Fibroblast of lung (primary cell): ENCODE data around the gene ALDH1L1. TPM values are rescaled to one million over a fixed set of nuclear protein-coding genes. Genes with fewer than 3 reads are reported as not detected.

Experiments
- DNase-seq, 2 donors: peaks; one replicate each; pipeline versions ENCODE4 v3.0.0 to v3.0.0-alpha.2; 2010; ENCODE audit warnings: low read depth in 2 of 2
- H2AFZ ChIP-seq: 2 replicates; pipeline ENCODE4 v1.5.1; 2012; ENCODE audit warnings: low read length, control low read depth, inconsistent platforms
- H3K27ac ChIP-seq: 2 replicates; pipeline ENCODE4 v1.5.1; 2011; ENCODE audit warnings: low read length, control low read depth; ENCODE audit not compliant: insufficient read depth
- H3K27me3 ChIP-seq: 2 replicates; pipeline ENCODE4 v1.5.1; 2011; ENCODE audit warnings: mild to moderate bottlenecking, low read length; ENCODE audit not compliant: control insufficient read depth, insufficient read depth
- H3K36me3 ChIP-seq: 2 replicates; pipeline ENCODE4 v1.5.1; 2011; ENCODE audit warnings: low read length; ENCODE audit not compliant: control insufficient read depth, insufficient read depth
- H3K4me1 ChIP-seq: 2 replicates; pipeline ENCODE4 v1.5.1; 2011; ENCODE audit warnings: low read length; ENCODE audit not compliant: control insufficient read depth, insufficient read depth; ENCODE audit errors: extremely low read depth
- H3K4me2 ChIP-seq: 2 replicates; pipeline ENCODE4 v1.5.1; 2011; ENCODE audit warnings: low read length, control low read depth; ENCODE audit not compliant: insufficient read depth; ENCODE audit errors: extremely low read depth
- H3K4me3 ChIP-seq, 4 experiments: fragments of 200-600 bp in 1 of 4; sonication (generic) in 1 of 4; replicated peaks in 1 of 4; 2 replicates each; pipeline ENCODE4 v1.5.1; 2011 to 2016; ENCODE audit warnings: low read length in 4 of 4, low read depth in 3 of 4, mild to moderate bottlenecking in 3 of 4, control low read depth in 2 of 4, inconsistent platforms in 1 of 4, mixed read lengths in 1 of 4; ENCODE audit not compliant: insufficient read depth in 1 of 4; ENCODE audit errors: control extremely low read depth in 1 of 4
- H3K79me2 ChIP-seq: 2 replicates; pipeline ENCODE4 v1.5.1; 2012; ENCODE audit warnings: mild to moderate bottlenecking, low read length, inconsistent platforms; ENCODE audit not compliant: control insufficient read depth, insufficient read depth
- H3K9ac ChIP-seq: 2 replicates; pipeline ENCODE4 v1.5.1; 2011; ENCODE audit warnings: mild to moderate bottlenecking, low read length, control low read depth; ENCODE audit not compliant: insufficient read depth
- H3K9me3 ChIP-seq: 2 replicates; pipeline ENCODE4 v1.5.1; 2012; ENCODE audit warnings: low read depth, low read length; ENCODE audit not compliant: control insufficient read depth, insufficient read depth
- H4K20me1 ChIP-seq: 2 replicates; pipeline ENCODE4 v1.5.1; 2011; ENCODE audit warnings: low read length; ENCODE audit not compliant: control insufficient read depth, insufficient read depth; ENCODE audit errors: extremely low read depth
- CTCF ChIP-seq, 2 donors: IDR thresholded peaks in 1 of 2; conservative IDR thresholded peaks in 1 of 2; 1 replicate in 1 of 2; 2 replicates in 1 of 2; pipeline ENCODE4 v1.5.1; 2011 to 2012; ENCODE audit warnings: low read length in 2 of 2, control low read depth in 1 of 2, inconsistent platforms in 1 of 2, low read depth in 1 of 2, mild to moderate bottlenecking in 1 of 2
- EZH2 ChIP-seq: IDR thresholded peaks from 2 replicates; pipeline ENCODE4 v1.5.1; 2012; ENCODE audit warnings: low read length, control low read depth, mild to moderate bottlenecking; ENCODE audit errors: missing control alignments
- polyA plus RNA-seq, 2 donors: library from polyadenylated mRNA; depleted of rRNA in 1 of 2; stranded (reverse) in 1 of 2; unstranded in 1 of 2; fragments of >200 nt; gene quantifications; 2 replicates each; pipeline ENCODE4 v1.2.1, GENCODE V29; 2011 to 2012; ENCODE audit warnings: missing spikeins in 1 of 2
- total RNA-seq: library from RNA; depleted of rRNA; stranded (reverse); fragments of >200 nt; gene quantifications from 2 replicates; pipeline ENCODE4 v1.2.1, GENCODE V29; 2014

The ALDH1L1 gene
- total and polyA plus RNA-seq, 2 donors (not counting 1 experiment from before 2014, with no cell fraction given), result not detected

- Histone ChIP-seq H4K20me1 (no peaks in the 10 kb centered on the region), H3K9me3 (no peaks in the 10 kb centered on the region), H3K4me2 (no peak overlapping the region), H3K36me3 (no peaks in the 10 kb centered on the region), H2AFZ (no peak overlapping the region), H3K4me1 (no peaks in the 10 kb centered on the region), H3K9ac (no peak overlapping the region), H3K4me3 (no peak overlapping the region), H3K27ac (no peak overlapping the region), H3K79me2 (no peaks in the 10 kb centered on the region), H3K27me3 (no peaks in the 10 kb centered on the region)
- TF ChIP-seq EZH2 (no peak), CTCF (conservative IDR thresholded peaks at IDR 0.05 in 1 of 2, IDR thresholded peaks at IDR 0.05 in 1 of 2; ENCODE audit: low read depth in 1 of 2, low read length in 2 of 2) (no peak)
- DNase-seq, result no peak
These were observed 33.0 kb downstream of the ALDH1L1 start for GRCh38 chr3:126147147-126147931.

- Histone ChIP-seq H3K9ac (no peak overlapping the region), H2AFZ (no peak overlapping the region), H3K4me3 (no peak overlapping the region), H3K4me2 (no peak overlapping the region), H3K27me3 (peaks cover 2% of the 10 kb centered on the region), H3K36me3 (no peaks in the 10 kb centered on the region), H3K27ac (no peak overlapping the region), H3K9me3 (no peaks in the 10 kb centered on the region), H3K4me1 (no peaks in the 10 kb centered on the region), H3K79me2 (no peaks in the 10 kb centered on the region), H4K20me1 (no peaks in the 10 kb centered on the region)
- TF ChIP-seq CTCF (conservative IDR thresholded peaks at IDR 0.05 in 1 of 2, IDR thresholded peaks at IDR 0.05 in 1 of 2; ENCODE audit: low read depth in 1 of 2, low read length in 2 of 2) (no peak), EZH2 (no peak)
- DNase-seq, result no peak
These were observed 33.8 kb downstream of the ALDH1L1 start for GRCh38 chr3:126146525-126147146.

- Histone ChIP-seq H3K79me2 (no peaks in the 10 kb centered on the region), H3K36me3 (no peaks in the 10 kb centered on the region), H3K27ac (no peak overlapping the region), H3K9me3 (no peaks in the 10 kb centered on the region), H3K4me3 (no peak overlapping the region), H4K20me1 (no peaks in the 10 kb centered on the region), H3K27me3 (peaks cover 5% of the 10 kb centered on the region), H3K9ac (no peak overlapping the region), H3K4me1 (no peaks in the 10 kb centered on the region), H3K4me2 (no peak overlapping the region), H2AFZ (no peak overlapping the region)
- no peak for DNase-seq
- TF ChIP-seq CTCF (conservative IDR thresholded peaks at IDR 0.05 in 1 of 2, IDR thresholded peaks at IDR 0.05 in 1 of 2; ENCODE audit: low read depth in 1 of 2, low read length in 2 of 2) (no peak), EZH2 (no peak)
These were observed 34.4 kb downstream of the ALDH1L1 start for GRCh38 chr3:126146034-126146433.
